Neural progenitor cell (in vitro differentiated cells): ENCODE results near the gene SNX5. TPM values are rescaled to one million over a fixed set of nuclear protein-coding genes. Genes with fewer than 3 reads are reported as not detected.

Experiments used
- DNase-seq: peaks from one replicate; pipeline ENCODE4 v3.0.0-alpha.2; 2016; ENCODE audit warnings: low spot score
- H2AFZ ChIP-seq: fragments of 200-600 bp; sonication (generic); replicated peaks from 2 replicates; pipeline ENCODE4 v1.6.1; 2016; ENCODE audit warnings: antibody characterized with exemption
- H3F3A ChIP-seq: fragments of 200-600 bp; sonication (generic); 2 replicates; pipeline ENCODE4 v1.6.1; 2016; ENCODE audit warnings: antibody characterized with exemption, low read depth
- H3K27ac ChIP-seq: fragments of 200-600 bp; sonication (generic); 2 replicates; pipeline ENCODE4 v1.5.1; 2016; ENCODE audit warnings: mild to moderate bottlenecking
- H3K27me3 ChIP-seq: fragments of 200-600 bp; sonication (generic); 2 replicates; pipeline ENCODE4 v1.6.1; 2016; ENCODE audit warnings: mild to moderate bottlenecking, moderate library complexity
- H3K36me3 ChIP-seq: fragments of 200-600 bp; sonication (generic); 2 replicates; pipeline ENCODE4 v1.5.1; 2016
- H3K4me1 ChIP-seq: fragments of 200-600 bp; sonication (generic); 2 replicates; pipeline ENCODE4 v1.6.1; 2016; ENCODE audit warnings: mixed run types
- H3K4me2 ChIP-seq: fragments of 200-600 bp; sonication (generic); 2 replicates; pipeline ENCODE4 v1.6.1; 2016
- H3K4me3 ChIP-seq: fragments of 200-600 bp; sonication (generic); 2 replicates; pipeline ENCODE4 v1.5.1; 2016
- H3K79me2 ChIP-seq: fragments of 200-600 bp; sonication (generic); 2 replicates; pipeline ENCODE4 v1.6.1; 2016; ENCODE audit warnings: low read depth
- H3K9ac ChIP-seq: fragments of 200-600 bp; sonication (generic); 2 replicates; pipeline ENCODE4 v1.6.1; 2016
- H3K9me3 ChIP-seq: fragments of 200-600 bp; sonication (generic); 2 replicates; pipeline ENCODE4 v1.5.1; 2016; ENCODE audit warnings: low read depth
- H4K20me1 ChIP-seq: fragments of 200-600 bp; sonication (generic); 2 replicates; pipeline ENCODE4 v1.6.1; 2016; ENCODE audit warnings: low read depth
- H3K27ac Mint-ChIP-seq: 3 replicates; pipeline ENCODE4 v1.8.0; 2021; ENCODE audit warnings: mixed read lengths
- H3K27me3 Mint-ChIP-seq: 2 replicates; pipeline ENCODE4 v1.8.0; 2022; ENCODE audit warnings: low read depth, mild to moderate bottlenecking, inconsistent platforms, moderate library complexity, mixed read lengths; ENCODE audit not compliant: insufficient read depth
- H3K36me3 Mint-ChIP-seq: 3 replicates; pipeline ENCODE4 v1.8.0; 2021; ENCODE audit warnings: mixed read lengths
- H3K4me1 Mint-ChIP-seq: 3 replicates; pipeline ENCODE4 v1.8.0; 2021; ENCODE audit warnings: mixed read lengths
- H3K4me3 Mint-ChIP-seq: 3 replicates; pipeline ENCODE4 v1.8.0; 2021; ENCODE audit warnings: mild to moderate bottlenecking, moderate library complexity, mixed read lengths
- H3K9me3 Mint-ChIP-seq: 3 replicates; pipeline ENCODE4 v1.8.0; 2020; ENCODE audit warnings: mixed read lengths
- CTCF ChIP-seq: fragments of 200-600 bp; sonication (generic); IDR thresholded peaks from 2 replicates; pipeline ENCODE4 v1.5.1; 2017; ENCODE audit warnings: antibody characterized with exemption, mild to moderate bottlenecking
- EZH2 ChIP-seq: fragments of 200-600 bp; sonication (generic); IDR thresholded peaks from 2 replicates; pipeline ENCODE4 v1.6.1; 2017; ENCODE audit warnings: antibody characterized with exemption, mild to moderate bottlenecking, moderate library complexity
- EZH2phosphoT487 ChIP-seq: fragments of 200-600 bp; sonication (generic); IDR thresholded peaks from 2 replicates; pipeline ENCODE4 v1.6.1; 2017; ENCODE audit warnings: antibody characterized with exemption
- total RNA-seq: library from RNA; depleted of rRNA; stranded (reverse); fragments of >200 nt; gene quantifications from 2 replicates; pipeline ENCODE4 v1.2.3, GENCODE V29; 2015; ENCODE audit warnings: low replicate concordance

SNX5 gene
- total RNA-seq, 1 donor from 2014 or later: 226 TPM

- H3K27me3 ChIP-seq: no peaks in the 10 kb centered on the region
- H3K4me1 ChIP-seq: no peaks in the 10 kb centered on the region
- H3K9me3 ChIP-seq: no peaks in the 10 kb centered on the region
- H3K9me3 Mint-ChIP-seq: no peaks in the 10 kb centered on the region
- peaks cover 58% of the 10 kb centered on the region for H3F3A ChIP-seq
- H3K79me2 ChIP-seq: peaks cover 78% of the 10 kb centered on the region
- peaks cover 70% of the 10 kb centered on the region for H3K36me3 ChIP-seq
- no peak overlapping the region for H3K4me3 ChIP-seq
- H3K27ac ChIP-seq: no peak overlapping the region
- H2AFZ ChIP-seq: no peak overlapping the region
- H3K9ac ChIP-seq: no peak overlapping the region
- H3K27me3 Mint-ChIP-seq: no peaks in the 10 kb centered on the region
- H3K4me3 Mint-ChIP-seq: no peak overlapping the region
- peaks cover 70% of the 10 kb centered on the region for H3K36me3 Mint-ChIP-seq
- TF ChIP-seq EZH2phosphoT487 (no peak), CTCF (no peak), EZH2 (no peak)
- H3K27ac Mint-ChIP-seq: no peak overlapping the region
- H3K4me1 Mint-ChIP-seq: no peaks in the 10 kb centered on the region
- H4K20me1 ChIP-seq: peaks cover 46% of the 10 kb centered on the region
- no peak overlapping the region for H3K4me2 ChIP-seq
- no peak for DNase-seq
These were observed 20.2 kb downstream of the SNX5 start for GRCh38 chr20:17948442-17948841.

GRCh38 chr20:17947474-17947815 is 21.1 kb downstream of the SNX5 start:
- Histone ChIP-seq H3K9ac (no peak overlapping the region), H3K36me3 (peaks cover 63% of the 10 kb centered on the region), H3K4me2 (no peak overlapping the region), H3K79me2 (peaks cover 68% of the 10 kb centered on the region), H2AFZ (no peak overlapping the region), H3K27ac (no peak overlapping the region), H3K9me3 (no peaks in the 10 kb centered on the region), H3K27me3 (no peaks in the 10 kb centered on the region), H4K20me1 (peaks cover 46% of the 10 kb centered on the region), H3K4me3 (no peak overlapping the region), H3K4me1 (no peaks in the 10 kb centered on the region), H3F3A (peaks cover 63% of the 10 kb centered on the region)
- Mint-ChIP-seq H3K27me3 (no peaks in the 10 kb centered on the region), H3K4me3 (no peak overlapping the region), H3K36me3 (peaks cover 61% of the 10 kb centered on the region), H3K4me1 (no peaks in the 10 kb centered on the region), H3K9me3 (no peaks in the 10 kb centered on the region), H3K27ac (no peak overlapping the region)
- DNase-seq: no peak
- TF ChIP-seq EZH2: no peak

GRCh38 chr20:17946572-17947473 is 21.8 kb downstream of the SNX5 start:
- H3K4me2 ChIP-seq: no peak overlapping the region
- peaks cover 69% of the 10 kb centered on the region for H3F3A ChIP-seq
- no peak overlapping the region for H3K9ac ChIP-seq
- peaks cover 50% of the 10 kb centered on the region for H4K20me1 ChIP-seq
- no peaks in the 10 kb centered on the region for H3K4me1 ChIP-seq
- DNase-seq: no peak
- Mint-ChIP-seq H3K9me3 (no peaks in the 10 kb centered on the region), H3K36me3 (peaks cover 63% of the 10 kb centered on the region), H3K4me3 (no peak overlapping the region), H3K4me1 (no peaks in the 10 kb centered on the region), H3K27me3 (no peaks in the 10 kb centered on the region), H3K27ac (no peak overlapping the region)
- peaks cover 58% of the 10 kb centered on the region for H3K36me3 ChIP-seq
- no peak overlapping the region for H2AFZ ChIP-seq
- H3K9me3 ChIP-seq: no peaks in the 10 kb centered on the region
- no peak overlapping the region for H3K4me3 ChIP-seq
- no peaks in the 10 kb centered on the region for H3K27me3 ChIP-seq
- H3K79me2 ChIP-seq: peaks cover 62% of the 10 kb centered on the region
- H3K27ac ChIP-seq: no peak overlapping the region
- no peak for TF ChIP-seq EZH2

GRCh38 chr20:17946040-17946439 is 22.6 kb downstream of the SNX5 start:
- Mint-ChIP-seq H3K4me1 (no peaks in the 10 kb centered on the region), H3K36me3 (peaks cover 61% of the 10 kb centered on the region), H3K4me3 (no peak overlapping the region), H3K27me3 (peaks cover 2% of the 10 kb centered on the region), H3K27ac (no peak overlapping the region), H3K9me3 (no peaks in the 10 kb centered on the region)
- no peak overlapping the region for H3K27ac ChIP-seq
- no peak overlapping the region for H2AFZ ChIP-seq
- H3K27me3 ChIP-seq: no peaks in the 10 kb centered on the region
- peaks cover 77% of the 10 kb centered on the region for H3F3A ChIP-seq
- no peak for TF ChIP-seq EZH2phosphoT487
- no peak for TF ChIP-seq CTCF
- TF ChIP-seq EZH2: no peak
- H4K20me1 ChIP-seq: peaks cover 55% of the 10 kb centered on the region
- no peak overlapping the region for H3K4me2 ChIP-seq
- no peaks in the 10 kb centered on the region for H3K9me3 ChIP-seq
- H3K36me3 ChIP-seq: peaks cover 51% of the 10 kb centered on the region
- no peaks in the 10 kb centered on the region for H3K4me1 ChIP-seq
- H3K9ac ChIP-seq: no peak overlapping the region
- no peak overlapping the region for H3K4me3 ChIP-seq
- peaks cover 54% of the 10 kb centered on the region for H3K79me2 ChIP-seq
- no peak for DNase-seq
